ENCODE data around the gene TAF10. TPM values are rescaled to one million over a fixed set of nuclear protein-coding genes. Genes with fewer than 3 reads are reported as not detected.

Gene TAF10
- total and polyA plus RNA-seq, 2 of the 13 experiments (the other 11 are each of a cell fraction or from before 2014, with no cell fraction given) = 71.3 to 134 TPM

- no peak for TF ChIP-seq ZFX (CRISPR knock-in tag; IDR thresholded peaks at IDR 0.05; ENCODE audit: low read depth)
- TF ChIP-seq ZFP82 (CRISPR knock-in tag; IDR thresholded peaks at IDR 0.05; ENCODE audit: borderline replicate concordance) = no peak
These were observed 46.7 kb downstream of the TAF10 start (continued) for GRCh38 chr11:6565325-6565724.

- H3K36me3 ChIP-seq (replicated peaks in 1 of 2; ENCODE audit: control insufficient read depth in 1 of 2, insufficient read depth in 2 of 2, low read length in 2 of 2) = no peaks in the 10 kb centered on the region
- H3K27me3 ChIP-seq (ENCODE audit: control insufficient read depth in 1 of 2, insufficient read depth in 2 of 2, low read length in 2 of 2) = no peaks in the 10 kb centered on the region
- no TSS peak for BruUV-seq (replicated peaks)
- no peaks in the 10 kb centered on the region for H3K79me2 ChIP-seq (ENCODE audit: insufficient read depth, low read length)
- H2AFZ ChIP-seq (ENCODE audit: low read length) = no peak overlapping the region
- no peaks in the 10 kb centered on the region for H4K20me1 ChIP-seq (ENCODE audit: insufficient read depth, low read length)
- in situ Hi-C loops (cut with HindIII; ENCODE audit: extremely low pct_ligation_motif_present, low pct_unique_long_range_greater_than_20kb) (no loop called here), intact Hi-C loops (cut with micrococcal nuclease; ENCODE audit: unreplicated experiment) (no loop called here)
- H3K9ac ChIP-seq (ENCODE audit: insufficient read depth, low read depth, low read length) = no peak overlapping the region
- no peak for DNase-seq (ENCODE audit: low spot score)
- H3K9me3 ChIP-seq (ENCODE audit: low read length) = no peaks in the 10 kb centered on the region
- H3K4me3 ChIP-seq (replicated peaks in 1 of 3; ENCODE audit: insufficient read depth in 1 of 3, low read depth in 2 of 3, low read length in 3 of 3) = no peak overlapping the region
- no peaks in the 10 kb centered on the region for H3K4me1 ChIP-seq (ENCODE audit: insufficient read depth, low read length)
- ChIA-PET POLR2A (no interaction called here), CTCF (ENCODE audit: low intra/inter-chr PET ratio, low total read pairs) (no interaction called here)
- TF ChIP-seq ZNF574 (CRISPR knock-in tag; IDR thresholded peaks at IDR 0.05) = no peak
- no peak for TF ChIP-seq ZNF496 (CRISPR knock-in tag; IDR thresholded peaks at IDR 0.05; ENCODE audit: insufficient replicate concordance)
- TF ChIP-seq DBP (CRISPR knock-in tag; IDR thresholded peaks at IDR 0.05; ENCODE audit: not compliant biosample characterization) = no peak
- TF ChIP-seq KLF16 (CRISPR knock-in tag; IDR thresholded peaks at IDR 0.05) = no peak
- no peak for TF ChIP-seq NFE2L2 (IDR thresholded peaks at IDR 0.05; ENCODE audit: low read length)
- TF ChIP-seq AGO1 (IDR thresholded peaks at IDR 0.05; ENCODE audit: low read depth, low read length, poor library complexity, severe bottlenecking) = no peak
- no peak for TF ChIP-seq MAX (IDR thresholded peaks at IDR 0.05)
- no peak for TF ChIP-seq LRRFIP1 (CRISPR knock-in tag; conservative IDR thresholded peaks at IDR 0.05)
- TF ChIP-seq CREB3 (CRISPR knock-in tag; IDR thresholded peaks at IDR 0.05) = no peak
- no peak for TF ChIP-seq ZNF710 (CRISPR knock-in tag; IDR thresholded peaks at IDR 0.05; ENCODE audit: borderline replicate concordance)
- no peak for ATAC-seq
- FAIRE-seq = no peak
- H3K4me2 ChIP-seq (ENCODE audit: low read depth, low read length) = no peak overlapping the region
- 98% methylated on average over 7 of the region's 10 CpGs for WGBS (ENCODE audit: low lambda C conversion rate)
- no peak overlapping the region for H3K27ac ChIP-seq (ENCODE audit: extremely low read length, insufficient read depth, low read length)
These were observed 48.3 kb downstream of the TAF10 start for GRCh38 chr11:6563667-6564066.

All from HepG2 (cell line).